ENCODE measurements around the gene LHFPL6. TPM values are rescaled to one million over a fixed set of nuclear protein-coding genes. Genes with fewer than 3 reads are reported as not detected.

LHFPL6 gene
- total RNA-seq, 1 experiment from 2014 or later: 3.6 TPM

DNA sequence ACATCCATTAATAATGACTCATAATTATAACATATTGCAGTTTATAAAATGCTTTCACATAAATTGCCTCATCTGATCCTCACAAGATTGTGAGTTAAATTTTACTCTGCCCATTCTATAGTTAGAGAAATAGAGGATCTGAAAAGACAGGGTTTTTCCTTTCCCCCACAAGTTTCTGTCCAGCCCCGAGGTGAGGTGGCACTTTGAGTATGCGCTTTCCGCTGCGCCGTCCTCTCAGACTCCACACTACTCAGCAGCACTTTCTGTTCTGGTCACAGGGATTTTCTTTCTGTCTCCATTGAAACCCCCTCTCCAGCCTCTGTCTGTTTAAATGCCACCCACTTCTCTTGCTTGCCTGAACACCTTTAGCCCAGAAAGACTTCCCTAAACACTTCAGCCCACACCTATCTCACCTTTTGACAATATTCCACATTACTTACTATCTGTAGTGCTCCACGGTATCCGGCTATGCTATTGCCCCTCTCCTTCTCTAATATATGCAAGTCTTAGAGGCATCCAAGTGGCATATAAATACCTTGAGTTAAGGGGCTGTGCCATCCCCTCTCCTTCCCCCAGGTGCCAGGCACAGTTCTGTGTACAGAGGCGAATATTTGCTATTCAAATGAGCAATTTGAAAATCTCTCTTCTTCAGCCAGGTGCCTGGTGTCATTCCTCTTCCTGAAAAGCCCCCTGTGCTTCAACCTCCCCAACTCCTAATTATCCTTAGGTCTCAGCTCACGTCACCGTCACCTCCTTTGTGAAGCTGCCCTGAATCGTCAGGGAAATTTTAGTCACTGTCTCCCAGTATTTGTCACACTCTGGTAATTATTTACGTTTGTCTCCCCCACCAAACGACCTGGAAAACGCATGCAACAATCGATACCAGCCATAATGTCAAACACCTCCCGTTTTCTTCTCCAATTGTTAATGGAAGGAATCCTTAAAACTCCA is 296.1 kb downstream of the LHFPL6 start:
- Mint-ChIP-seq H3K9me3 (ENCODE audit: unreplicated experiment) (no peaks in the 10 kb centered on the region), H3K27ac (ENCODE audit: unreplicated experiment) (no peak overlapping the region), H3K4me1 (ENCODE audit: low read depth, unreplicated experiment) (no peaks in the 10 kb centered on the region), H3K4me3 (ENCODE audit: unreplicated experiment) (no peak overlapping the region), H3K27me3 (ENCODE audit: insufficient read depth, unreplicated experiment) (peaks cover 7% of the 10 kb centered on the region), H3K36me3 (ENCODE audit: insufficient read depth, unreplicated experiment) (no peaks in the 10 kb centered on the region)
- CTCF ChIA-PET: no interaction called here
- no TSS peak for BruUV-seq (replicated peaks)
- Histone ChIP-seq H3K36me3 (ENCODE audit: control insufficient read depth, insufficient read depth, low read length) (no peaks in the 10 kb centered on the region), H3K4me1 (no peaks in the 10 kb centered on the region), H3K27me3 (replicated peaks; ENCODE audit: control insufficient read depth, insufficient read depth, low read length) (no peaks in the 10 kb centered on the region), H3K4me3 (ENCODE audit: low read depth, low read length) (no peak overlapping the region), H3K9me3 (no peaks in the 10 kb centered on the region)
- TF ChIP-seq, protein P1, sequence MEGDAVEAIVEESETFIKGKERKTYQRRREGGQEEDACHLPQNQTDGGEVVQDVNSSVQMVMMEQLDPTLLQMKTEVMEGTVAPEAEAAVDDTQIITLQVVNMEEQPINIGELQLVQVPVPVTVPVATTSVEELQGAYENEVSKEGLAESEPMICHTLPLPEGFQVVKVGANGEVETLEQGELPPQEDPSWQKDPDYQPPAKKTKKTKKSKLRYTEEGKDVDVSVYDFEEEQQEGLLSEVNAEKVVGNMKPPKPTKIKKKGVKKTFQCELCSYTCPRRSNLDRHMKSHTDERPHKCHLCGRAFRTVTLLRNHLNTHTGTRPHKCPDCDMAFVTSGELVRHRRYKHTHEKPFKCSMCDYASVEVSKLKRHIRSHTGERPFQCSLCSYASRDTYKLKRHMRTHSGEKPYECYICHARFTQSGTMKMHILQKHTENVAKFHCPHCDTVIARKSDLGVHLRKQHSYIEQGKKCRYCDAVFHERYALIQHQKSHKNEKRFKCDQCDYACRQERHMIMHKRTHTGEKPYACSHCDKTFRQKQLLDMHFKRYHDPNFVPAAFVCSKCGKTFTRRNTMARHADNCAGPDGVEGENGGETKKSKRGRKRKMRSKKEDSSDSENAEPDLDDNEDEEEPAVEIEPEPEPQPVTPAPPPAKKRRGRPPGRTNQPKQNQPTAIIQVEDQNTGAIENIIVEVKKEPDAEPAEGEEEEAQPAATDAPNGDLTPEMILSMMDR (IDR thresholded peaks at IDR 0.05; ENCODE audit: insufficient read depth in 1 of 2, low read depth in 1 of 2, low read length in 1 of 2, severe bottlenecking in 1 of 2, unreplicated experiment in 1 of 2): no peak
- POLR2A ChIA-PET: no interaction called here
- intact Hi-C loops (cut with micrococcal nuclease; ENCODE audit: unreplicated experiment): no loop called here
- no peak for DNase-seq

GRCh38 chr13:39302820-39303219 is 300.2 kb downstream of the LHFPL6 start:
- H3K4me1 ChIP-seq: no peaks in the 10 kb centered on the region
- no peak for DNase-seq
- POLR2A ChIA-PET: no interaction called here
- no TSS peak for BruUV-seq (replicated peaks)
- CTCF ChIA-PET: no interaction called here
- TF ChIP-seq, protein P1 (IDR thresholded peaks at IDR 0.05; ENCODE audit: insufficient read depth in 1 of 2, low read depth in 1 of 2, low read length in 1 of 2, severe bottlenecking in 1 of 2, unreplicated experiment in 1 of 2): no peak
- H3K4me1 Mint-ChIP-seq (ENCODE audit: low read depth, unreplicated experiment): no peaks in the 10 kb centered on the region
- no peak overlapping the region for H3K4me3 ChIP-seq (ENCODE audit: low read depth, low read length)
- intact Hi-C loops (cut with micrococcal nuclease; ENCODE audit: unreplicated experiment): no loop called here
- H3K9me3 Mint-ChIP-seq (ENCODE audit: unreplicated experiment): no peaks in the 10 kb centered on the region
- no peak overlapping the region for H3K4me3 Mint-ChIP-seq (ENCODE audit: unreplicated experiment)
- H3K36me3 ChIP-seq (ENCODE audit: control insufficient read depth, insufficient read depth, low read length): no peaks in the 10 kb centered on the region
- H3K27ac Mint-ChIP-seq (ENCODE audit: unreplicated experiment): no peak overlapping the region
- no peaks in the 10 kb centered on the region for H3K9me3 ChIP-seq
- peaks cover 7% of the 10 kb centered on the region for H3K27me3 Mint-ChIP-seq (ENCODE audit: insufficient read depth, unreplicated experiment)
- no peaks in the 10 kb centered on the region for H3K27me3 ChIP-seq (replicated peaks; ENCODE audit: control insufficient read depth, insufficient read depth, low read length)
- H3K36me3 Mint-ChIP-seq (ENCODE audit: insufficient read depth, unreplicated experiment): no peaks in the 10 kb centered on the region

- Mint-ChIP-seq H3K27me3 (ENCODE audit: insufficient read depth, unreplicated experiment) (peaks cover under 1% of the 10 kb centered on the region), H3K4me1 (ENCODE audit: low read depth, unreplicated experiment) (no peaks in the 10 kb centered on the region), H3K9me3 (ENCODE audit: unreplicated experiment) (peaks cover 18% of the 10 kb centered on the region), H3K36me3 (ENCODE audit: insufficient read depth, unreplicated experiment) (no peaks in the 10 kb centered on the region), H3K4me3 (ENCODE audit: unreplicated experiment) (no peak overlapping the region), H3K27ac (ENCODE audit: unreplicated experiment) (no peak overlapping the region)
- Histone ChIP-seq H3K4me1 (no peaks in the 10 kb centered on the region), H3K9me3 (peaks cover 12% of the 10 kb centered on the region), H3K36me3 (ENCODE audit: control insufficient read depth, insufficient read depth, low read length) (no peaks in the 10 kb centered on the region), H3K4me3 (ENCODE audit: low read depth, low read length) (no peak overlapping the region), H3K27me3 (replicated peaks; ENCODE audit: control insufficient read depth, insufficient read depth, low read length) (no peaks in the 10 kb centered on the region)
- TF ChIP-seq, protein P1 (IDR thresholded peaks at IDR 0.05; ENCODE audit: insufficient read depth in 1 of 2, low read depth in 1 of 2, low read length in 1 of 2, severe bottlenecking in 1 of 2, unreplicated experiment in 1 of 2): no peak
- no peak for DNase-seq
- BruUV-seq (replicated peaks): no TSS peak
- intact Hi-C loops (cut with micrococcal nuclease; ENCODE audit: unreplicated experiment): no loop called here
- ChIA-PET CTCF (no interaction called here), POLR2A (no interaction called here)
These were observed 304.0 kb downstream of the LHFPL6 start for GRCh38 chr13:39298951-39299350.
